Retinal pigment epithelial cell (primary cell): Measurements from ENCODE around the gene ANK2.
A peak's percentile ranks its signal among the peaks of the same experiment; 100 is the strongest.

Experiments
- DNase-seq: peaks from one replicate; pipeline ENCODE4 v3.0.0-alpha.2; 2010; ENCODE audit warnings: low read depth
- H3K4me3 ChIP-seq: 2 replicates; pipeline ENCODE4 v1.5.1; 2011; ENCODE audit warnings: mild to moderate bottlenecking, low read length, control low read depth, moderate library complexity
- TF ChIP-seq, protein P1 (sequence below): conservative IDR thresholded peaks from 2 replicates; pipeline ENCODE4 v1.5.1; 2011; ENCODE audit warnings: low read depth, low read length, control low read depth, inconsistent platforms

ANK2 gene

DNA sequence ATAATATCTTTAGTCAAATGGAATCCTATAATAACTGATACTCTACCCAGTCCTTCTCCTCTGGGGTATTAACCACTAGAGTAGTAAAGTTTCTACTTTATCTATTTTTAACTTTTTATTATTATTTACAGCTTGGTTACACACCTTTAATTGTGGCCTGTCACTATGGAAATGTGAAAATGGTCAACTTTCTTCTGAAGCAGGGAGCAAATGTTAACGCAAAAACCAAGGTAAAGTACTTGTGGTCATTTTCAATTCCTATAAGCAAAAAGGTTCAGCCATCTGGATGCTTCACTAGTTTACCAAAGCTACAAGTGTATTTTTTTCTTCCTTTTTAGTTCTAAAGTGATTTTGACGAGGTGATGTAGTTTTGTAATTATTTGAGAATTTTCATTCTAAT lies 238.8 kb downstream of the ANK2 start:
- TF ChIP-seq, protein P1, sequence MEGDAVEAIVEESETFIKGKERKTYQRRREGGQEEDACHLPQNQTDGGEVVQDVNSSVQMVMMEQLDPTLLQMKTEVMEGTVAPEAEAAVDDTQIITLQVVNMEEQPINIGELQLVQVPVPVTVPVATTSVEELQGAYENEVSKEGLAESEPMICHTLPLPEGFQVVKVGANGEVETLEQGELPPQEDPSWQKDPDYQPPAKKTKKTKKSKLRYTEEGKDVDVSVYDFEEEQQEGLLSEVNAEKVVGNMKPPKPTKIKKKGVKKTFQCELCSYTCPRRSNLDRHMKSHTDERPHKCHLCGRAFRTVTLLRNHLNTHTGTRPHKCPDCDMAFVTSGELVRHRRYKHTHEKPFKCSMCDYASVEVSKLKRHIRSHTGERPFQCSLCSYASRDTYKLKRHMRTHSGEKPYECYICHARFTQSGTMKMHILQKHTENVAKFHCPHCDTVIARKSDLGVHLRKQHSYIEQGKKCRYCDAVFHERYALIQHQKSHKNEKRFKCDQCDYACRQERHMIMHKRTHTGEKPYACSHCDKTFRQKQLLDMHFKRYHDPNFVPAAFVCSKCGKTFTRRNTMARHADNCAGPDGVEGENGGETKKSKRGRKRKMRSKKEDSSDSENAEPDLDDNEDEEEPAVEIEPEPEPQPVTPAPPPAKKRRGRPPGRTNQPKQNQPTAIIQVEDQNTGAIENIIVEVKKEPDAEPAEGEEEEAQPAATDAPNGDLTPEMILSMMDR, result no peak
- no peak overlapping the region for H3K4me3 ChIP-seq
- DNase-seq, result no peak

- no peak for DNase-seq
- H3K4me3 ChIP-seq, result no peak overlapping the region
- TF ChIP-seq, protein P1, result no peak
Observed at GRCh38 chr4:113288696-113289095, 239.2 kb downstream of the ANK2 start.

GRCh38 chr4:113289766-113290165 lies 240.3 kb downstream of the ANK2 start:
- peak; percentile 69 for DNase-seq
- TF ChIP-seq, protein P1, result no peak
- H3K4me3 ChIP-seq, result no peak overlapping the region

GRCh38 chr4:113290666-113291065 lies 241.2 kb downstream of the ANK2 start:
- peak; percentile 14 for DNase-seq
- TF ChIP-seq, protein P1, result no peak
- H3K4me3 ChIP-seq, result no peak overlapping the region

- no peak overlapping the region for H3K4me3 ChIP-seq
- TF ChIP-seq, protein P1, result no peak
- no peak for DNase-seq
Observed at GRCh38 chr4:113292371-113293042, 243.1 kb downstream of the ANK2 start.

GRCh38 chr4:113293043-113293560 lies 243.6 kb downstream of the ANK2 start:
- no peak overlapping the region for H3K4me3 ChIP-seq
- TF ChIP-seq, protein P1, result no peak
- DNase-seq, result peak; percentile 27

DNA sequence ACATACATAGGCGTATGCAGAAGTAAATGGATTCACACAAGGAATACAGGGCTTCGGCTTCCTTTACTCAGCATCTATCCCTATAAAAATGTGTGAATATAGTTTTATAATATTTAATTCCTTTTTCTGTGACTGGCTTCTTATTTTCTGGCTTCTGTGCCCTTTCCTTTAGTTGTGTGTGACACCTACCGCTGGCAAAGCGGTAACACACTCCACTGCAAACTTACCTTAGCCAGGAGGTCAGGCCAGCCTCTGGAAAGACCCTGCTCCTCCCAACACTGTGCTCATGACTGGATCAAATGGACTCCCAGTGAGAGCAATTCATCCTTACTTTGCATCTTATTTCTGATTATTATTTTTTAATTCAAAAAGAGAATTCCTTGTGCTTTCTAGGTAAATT lies 244.2 kb downstream of the ANK2 start:
- DNase-seq, result no peak
- TF ChIP-seq, protein P1, result no peak
- no peak overlapping the region for H3K4me3 ChIP-seq
